ENCODE results near the gene COL3A1. TPM values are rescaled to one million over a fixed set of nuclear protein-coding genes. Genes with fewer than 3 reads are reported as not detected.

Gene COL3A1

DNA sequence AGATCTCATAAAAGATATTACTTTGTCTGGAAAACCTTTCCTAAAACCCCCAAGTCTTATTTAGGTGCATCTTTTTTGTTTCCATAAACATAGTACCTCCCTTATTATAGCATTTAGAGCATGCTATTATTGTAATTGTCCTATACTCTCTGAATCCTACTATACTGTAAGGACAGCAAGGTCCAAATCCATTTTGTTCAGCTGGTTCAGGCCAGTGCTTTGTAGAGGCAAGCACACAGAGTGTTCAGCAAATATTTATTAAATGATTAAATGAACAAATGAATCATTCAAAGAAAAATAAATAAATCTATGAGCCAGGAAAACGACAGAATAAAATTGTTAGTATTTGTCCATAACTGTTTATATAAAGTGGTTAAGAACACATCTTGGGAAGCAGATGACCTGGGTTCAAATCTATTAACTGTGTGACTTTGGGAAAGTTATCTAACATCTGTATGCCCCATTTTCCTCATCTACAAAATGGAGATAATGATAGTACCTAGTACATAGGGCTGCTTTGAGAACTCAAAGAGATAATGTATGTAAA, 86.0 kb downstream of the COL3A1 start:
- no peak overlapping the region for H2AFZ ChIP-seq (ENCODE audit: low read length)
- no peak overlapping the region for H2BK12ac ChIP-seq (ENCODE audit: low read length)
- no peaks in the 10 kb centered on the region for H3K4me1 ChIP-seq (ENCODE audit: control insufficient read depth in 2 of 2, insufficient read depth in 1 of 2, low read depth in 1 of 2, low read length in 2 of 2)
- no peaks in the 10 kb centered on the region for H3K27me3 ChIP-seq (ENCODE audit: control insufficient read depth in 3 of 3, insufficient read depth in 3 of 3, low read depth in 1 of 3, low read length in 3 of 3)
- no peak overlapping the region for H3K14ac ChIP-seq (ENCODE audit: low read length)
- H3K4me3 ChIP-seq (ENCODE audit: low read length in 2 of 2), result no peak overlapping the region
- no peaks in the 10 kb centered on the region for H3K79me1 ChIP-seq (ENCODE audit: low read depth, low read length)
- H3K9ac ChIP-seq (ENCODE audit: low read depth, low read length, poor library complexity), result no peak overlapping the region
- WGBS, 2 donors (ENCODE audit: extremely low coverage in 2 of 2, insufficient read length in 2 of 2, insufficient replicate concordance in 1 of 2), result no CpG with 5 or more reads among the region's 1 CpG
- H4K8ac ChIP-seq (ENCODE audit: low read depth, low read length), result no peak overlapping the region
- no peak overlapping the region for H2BK15ac ChIP-seq (ENCODE audit: low read length)
- H3K36me3 ChIP-seq (replicated peaks in 1 of 2; ENCODE audit: control insufficient read depth in 2 of 2, insufficient read depth in 2 of 2, low read length in 2 of 2), result peaks cover 1 to 17% of the 10 kb centered on the region in 2 donors
- no peak overlapping the region for H2AK5ac ChIP-seq (ENCODE audit: low read depth, low read length)
- no peak overlapping the region for H2BK120ac ChIP-seq (ENCODE audit: low read depth, low read length)
- H4K91ac ChIP-seq (ENCODE audit: low read depth, low read length, poor library complexity), result no peak overlapping the region
- no peak for DNase-seq (ENCODE audit: low spot score)
- no peak overlapping the region for H3K18ac ChIP-seq (ENCODE audit: low read length)
- no peak overlapping the region for H3K27ac ChIP-seq (replicated peaks; ENCODE audit: low read length)
- H3K23ac ChIP-seq (ENCODE audit: low read depth, low read length, poor library complexity), result no peak overlapping the region
- H2BK5ac ChIP-seq (ENCODE audit: low read length), result no peak overlapping the region
- no peak overlapping the region for H3K4me2 ChIP-seq (ENCODE audit: insufficient read depth, low read length, poor library complexity, severe bottlenecking)
- no peak overlapping the region for H3K4ac ChIP-seq (ENCODE audit: low read length)
- H3K9me3 ChIP-seq (replicated peaks in 1 of 2; ENCODE audit: control insufficient read depth in 2 of 2, insufficient read depth in 1 of 2, low read depth in 1 of 2, low read length in 2 of 2), result no peaks in the 10 kb centered on the region

Small RNAs within 50 kb of the gene (small RNA-seq; reads per million reads assigned to genes)
- not detected for gene MIR1245A (ENCODE audit: insufficient read depth)

Data from neuronal stem cell (in vitro differentiated cells).